NCI-H1436 (cell line): Measurements from ENCODE around the gene CDCA8.

Experiments used
- DNase-seq: peaks from one replicate; lab custom pipeline; 2025; lab: John Stamatoyannopoulos, UW

The CDCA8 gene

DNA sequence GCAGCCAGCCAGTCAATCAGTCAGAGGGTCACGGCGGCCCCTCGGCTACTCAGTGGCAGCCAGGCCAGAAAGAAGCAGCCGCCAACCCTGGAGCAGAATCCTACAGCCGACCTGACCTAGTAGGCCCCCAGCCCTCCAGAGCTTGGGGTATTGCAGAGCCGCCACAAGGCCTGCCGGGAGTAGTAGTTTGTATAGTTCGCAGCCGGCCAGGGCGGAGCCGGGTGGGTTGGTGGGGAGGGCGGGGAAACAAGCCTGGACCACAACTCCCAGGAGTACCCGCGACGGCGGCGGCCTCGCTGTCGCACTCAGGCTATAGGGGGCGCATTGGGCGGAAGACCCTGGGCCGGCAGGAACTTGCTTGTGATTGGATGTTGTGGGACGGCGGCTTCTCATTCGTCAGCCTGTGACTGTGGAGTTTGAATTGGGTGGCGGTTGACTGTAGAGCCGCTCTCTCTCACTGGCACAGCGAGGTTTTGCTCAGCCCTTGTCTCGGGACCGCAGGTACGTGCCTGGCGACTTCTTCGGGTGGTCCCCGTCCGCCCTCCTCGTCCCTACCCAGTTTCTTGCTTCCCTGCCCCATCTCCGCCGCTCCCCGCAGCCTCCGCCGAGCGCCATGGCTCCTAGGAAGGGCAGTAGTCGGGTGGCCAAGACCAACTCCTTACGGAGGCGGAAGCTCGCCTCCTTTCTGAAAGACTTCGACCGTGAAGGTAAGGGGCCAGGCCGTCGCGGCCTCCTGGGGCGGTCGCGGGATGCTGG is at the start of gene CDCA8:
TSS of gene CDCA8 (plus strand) at position 439 of the 756 bp plus-strand sequence. CDS start at position 614, 175 bp downstream.
- DNase-seq: peak; percentile 97

DNA sequence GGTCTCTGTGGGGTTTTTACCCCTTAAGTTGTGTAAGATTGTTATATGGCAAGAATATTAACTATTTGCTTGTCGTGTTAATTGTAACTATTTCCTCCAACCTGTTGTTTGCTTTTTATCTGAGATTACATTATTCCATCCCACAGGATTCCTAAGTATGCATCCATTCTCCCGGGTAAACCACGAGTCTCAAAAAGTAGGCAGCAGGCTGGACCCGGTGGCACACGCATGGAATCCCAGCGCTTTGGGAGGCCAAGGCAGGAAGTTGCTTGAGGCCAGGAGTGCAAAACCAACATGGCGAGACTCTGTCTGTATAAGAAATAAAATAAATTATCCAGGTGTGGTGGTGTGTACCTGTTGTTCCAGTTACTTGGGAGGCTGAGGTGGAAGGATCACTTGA is 45.0 kb upstream of the CDCA8 start:
- no peak for DNase-seq

DNA sequence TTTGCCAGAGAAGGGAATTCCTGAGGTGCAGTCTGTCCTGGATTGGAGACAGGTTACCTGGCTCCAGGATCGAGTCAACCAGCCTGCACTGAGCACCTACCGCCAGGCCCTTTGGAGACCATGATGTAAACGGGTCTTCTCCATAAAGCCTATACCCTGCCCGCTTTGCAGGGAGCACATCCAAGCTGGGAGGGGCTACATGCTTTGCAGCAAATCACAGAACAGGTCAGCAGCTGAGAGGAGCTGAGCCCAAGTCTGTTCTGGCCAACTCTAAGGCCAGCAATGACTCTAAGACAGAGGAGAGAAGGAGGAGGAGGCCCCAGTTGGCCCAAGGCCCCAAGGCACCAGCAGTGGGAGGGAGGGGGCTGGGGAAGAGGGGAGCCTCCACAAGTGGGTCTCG is 42.1 kb upstream of the CDCA8 start:
- no peak for DNase-seq

DNA sequence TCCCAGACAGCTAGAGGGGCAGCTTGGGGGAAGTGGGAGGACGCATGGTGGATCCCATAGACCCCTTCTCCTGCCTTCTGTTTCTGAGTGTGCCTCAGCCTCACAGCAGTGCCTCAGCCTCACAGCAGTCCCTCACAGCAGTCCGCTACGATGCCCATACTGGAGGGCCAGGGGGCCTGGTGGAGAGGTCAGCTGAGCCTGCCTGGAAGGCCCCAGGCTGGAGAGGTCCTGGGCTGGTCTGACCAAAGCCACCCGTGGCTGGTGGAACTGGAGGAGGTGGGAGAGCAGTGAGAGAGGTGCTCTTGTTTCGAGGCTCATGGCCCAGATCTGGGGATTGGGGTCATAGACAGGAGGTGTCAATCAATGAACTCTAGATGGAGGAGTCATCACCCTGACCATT is 41.6 kb upstream of the CDCA8 start:
- no peak for DNase-seq

DNA sequence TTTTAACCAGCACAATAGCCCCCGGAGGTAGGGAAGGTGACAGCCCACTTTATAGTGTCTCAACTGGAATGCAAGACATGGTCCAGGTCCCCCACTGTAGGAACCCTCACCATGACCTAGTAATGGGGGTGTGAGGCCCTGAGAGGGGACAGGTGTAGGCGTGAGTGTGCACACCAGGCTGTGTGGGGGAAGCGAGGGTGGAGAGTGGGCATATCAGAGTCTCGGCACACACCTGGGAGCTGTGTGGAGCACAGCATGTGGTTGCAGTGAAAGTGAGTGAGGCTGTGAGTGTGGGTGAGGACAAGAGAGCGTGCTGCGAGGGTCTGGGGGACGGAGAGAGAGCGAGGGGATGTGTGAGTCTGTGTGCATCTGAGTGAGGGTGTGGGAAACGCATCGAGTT is 40.5 kb upstream of the CDCA8 start:
- no peak for DNase-seq

DNA sequence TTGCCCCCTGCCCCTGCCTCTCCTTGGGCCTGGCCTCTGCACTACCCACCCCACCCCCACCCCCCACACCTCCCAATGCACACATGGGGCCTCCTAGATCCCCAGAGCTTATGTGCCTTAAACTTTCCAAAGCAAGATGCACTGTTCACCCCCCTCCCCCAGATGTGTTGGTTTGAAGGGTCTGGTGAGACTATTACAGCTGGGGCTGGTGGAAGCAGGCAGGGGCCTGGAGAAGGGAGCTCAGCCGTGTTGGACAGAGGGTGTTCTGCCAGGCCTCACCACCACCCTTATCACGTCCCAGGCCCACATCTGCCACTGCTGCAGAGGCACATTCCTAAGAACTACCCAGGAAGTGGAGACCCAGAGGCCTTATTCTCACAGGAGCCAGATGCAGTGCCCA is 39.3 kb upstream of the CDCA8 start:
- DNase-seq: no peak

DNA sequence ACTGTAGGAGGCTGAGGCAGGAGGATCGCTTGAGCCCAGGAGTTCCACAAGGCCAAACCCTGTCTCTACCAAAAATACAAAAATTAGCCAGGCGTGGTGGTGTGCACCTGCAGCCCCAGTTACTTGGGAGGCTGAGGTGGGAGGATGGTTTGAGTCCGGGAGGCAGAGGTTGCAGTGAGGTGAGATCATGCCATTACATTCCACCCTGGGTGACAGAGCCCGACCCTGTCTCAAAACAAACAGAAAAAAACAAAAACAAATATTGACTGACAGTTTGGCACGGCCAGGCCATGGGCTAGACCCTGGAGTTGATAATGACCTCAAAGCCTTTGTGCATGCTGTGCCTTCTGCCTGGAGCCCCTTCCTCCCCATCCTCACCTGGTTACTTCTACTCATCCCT is 38.4 kb upstream of the CDCA8 start:
- DNase-seq: no peak

DNA sequence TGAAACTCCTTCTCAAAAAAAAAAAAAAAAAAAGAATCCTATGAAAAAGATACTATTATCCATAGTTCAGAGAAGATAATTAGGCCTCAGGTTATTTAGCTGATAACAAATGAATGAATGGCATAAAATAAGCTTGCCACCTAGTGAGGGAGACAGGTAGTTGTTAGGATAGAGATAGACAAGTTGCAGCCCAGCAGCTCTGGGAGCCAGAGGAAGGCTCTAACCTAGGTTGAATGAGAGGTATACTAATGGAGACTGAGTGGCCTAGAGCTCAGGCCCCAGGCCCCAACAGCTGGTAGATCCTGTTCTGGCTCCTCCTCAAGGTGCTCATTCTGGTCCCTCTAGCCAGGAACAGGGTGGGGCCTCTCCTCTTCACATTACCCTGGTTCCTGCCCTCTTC is 37.0 kb upstream of the CDCA8 start:
- DNase-seq: no peak

DNA sequence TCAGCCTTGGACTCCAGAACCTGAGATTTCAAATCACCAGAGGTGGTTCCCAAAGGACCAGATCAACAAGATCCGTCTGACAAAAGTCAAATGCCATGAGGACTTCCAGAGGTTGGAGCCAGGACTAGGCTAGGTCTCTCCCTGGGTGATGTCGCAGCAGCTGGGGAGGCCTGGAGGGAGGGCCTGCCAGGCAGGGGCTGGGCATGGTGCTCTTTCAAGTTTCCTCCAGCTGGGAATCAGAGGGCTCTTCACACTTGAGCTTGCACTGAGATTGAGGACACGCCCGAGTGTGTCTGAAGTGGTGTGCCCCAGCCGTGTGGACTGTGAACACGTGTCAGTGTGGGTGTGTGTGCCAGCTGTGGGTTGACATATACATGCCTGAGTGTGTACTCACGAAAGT is 36.3 kb upstream of the CDCA8 start:
- no peak for DNase-seq

DNA sequence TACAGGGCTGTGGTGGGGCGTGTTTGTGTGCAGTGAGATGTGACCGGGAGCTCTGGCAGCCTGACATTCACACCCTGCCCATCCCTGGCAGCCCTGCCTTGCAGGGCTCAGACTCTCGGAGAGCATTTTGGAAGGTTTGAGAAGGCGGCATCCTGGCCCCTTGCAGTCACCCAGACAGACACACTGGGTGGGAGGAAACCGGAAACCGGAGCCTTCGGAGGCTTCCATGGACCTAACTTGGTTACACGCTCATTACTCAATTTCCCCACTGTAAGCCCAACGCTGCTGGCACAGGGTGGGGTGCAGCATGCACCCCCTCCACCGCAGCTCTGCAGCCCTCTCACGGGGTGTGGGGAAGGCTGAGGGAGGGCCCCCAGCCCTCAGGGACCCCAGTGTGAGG is 35.4 kb upstream of the CDCA8 start:
- DNase-seq: no peak

DNA sequence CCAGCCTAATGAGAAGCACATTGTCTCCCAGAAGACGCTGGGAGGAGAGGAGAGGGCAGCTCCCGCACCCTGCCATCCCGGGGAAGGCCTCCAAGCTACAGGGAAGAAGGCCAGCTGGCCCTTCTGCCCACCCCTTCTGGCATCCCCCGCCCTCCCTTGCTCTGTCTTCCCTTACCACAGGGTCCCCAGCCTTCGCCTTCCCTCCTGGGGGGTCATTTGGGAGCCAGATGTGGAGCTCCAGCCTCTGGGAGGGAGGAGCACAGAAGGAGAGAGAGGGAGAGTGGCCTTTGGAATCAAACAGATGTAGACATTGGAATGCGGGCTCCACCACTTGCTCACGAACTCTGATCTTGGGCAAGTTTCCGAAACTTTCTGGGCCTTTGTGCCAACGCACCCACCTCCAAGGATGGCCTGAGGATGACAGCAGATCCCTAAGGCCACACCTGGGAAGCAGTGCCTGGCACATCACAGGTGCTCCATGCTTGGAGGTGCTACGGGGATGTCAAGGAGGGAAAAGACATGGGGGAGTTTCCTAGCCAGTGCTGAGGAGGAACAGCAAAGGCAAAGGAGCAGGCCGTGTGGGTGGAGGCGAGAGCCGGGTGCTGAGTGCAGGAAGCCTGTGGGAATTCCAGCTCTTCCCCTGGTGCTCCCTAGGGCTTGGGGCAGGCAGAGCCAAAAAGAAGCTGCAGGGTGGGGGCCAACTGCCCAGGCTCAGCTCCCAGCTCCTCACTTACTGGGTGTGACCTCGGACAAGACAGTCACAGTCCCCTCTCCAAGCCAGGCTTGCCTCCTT is 34.5 kb upstream of the CDCA8 start:
- DNase-seq: no peak

DNA sequence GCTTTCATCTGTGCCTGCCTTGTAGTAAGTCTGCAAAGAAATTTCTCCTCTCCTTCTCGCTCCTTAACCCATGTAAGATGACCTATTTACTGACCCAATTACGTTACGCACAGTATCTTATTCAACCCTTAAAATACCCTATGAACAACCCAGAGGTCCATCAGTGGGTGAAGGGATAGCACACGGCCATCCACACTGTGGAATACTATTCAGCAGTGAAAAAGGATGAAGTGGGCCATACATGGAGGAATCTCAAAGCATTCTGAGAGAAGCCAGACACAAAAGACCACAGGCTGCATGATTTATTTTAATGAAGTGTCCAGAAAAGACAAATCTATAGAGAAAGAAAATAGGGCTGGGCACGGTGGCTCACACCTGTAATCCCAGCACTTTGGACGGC is 33.8 kb upstream of the CDCA8 start:
- DNase-seq: no peak

DNA sequence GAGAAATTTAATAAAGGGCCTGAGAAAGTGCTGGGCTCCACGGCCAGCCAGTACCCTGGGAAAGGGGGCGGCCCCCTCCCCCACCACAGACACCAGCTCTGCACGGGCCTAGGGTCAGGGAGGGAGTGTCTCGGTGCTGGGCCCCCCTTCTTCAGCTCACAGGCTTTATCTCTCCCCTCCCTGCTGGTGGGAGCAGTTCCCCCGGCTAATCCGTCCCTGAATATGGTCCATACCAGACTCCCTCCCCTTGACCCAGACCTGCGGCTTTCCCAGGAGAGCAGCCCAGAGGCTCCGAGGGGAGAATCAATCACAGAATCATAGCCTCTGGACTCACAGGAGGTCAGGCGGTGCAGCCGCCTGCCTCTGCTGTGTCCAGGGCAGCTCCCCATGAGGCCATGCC is 31.7 kb upstream of the CDCA8 start:
- no peak for DNase-seq

DNA sequence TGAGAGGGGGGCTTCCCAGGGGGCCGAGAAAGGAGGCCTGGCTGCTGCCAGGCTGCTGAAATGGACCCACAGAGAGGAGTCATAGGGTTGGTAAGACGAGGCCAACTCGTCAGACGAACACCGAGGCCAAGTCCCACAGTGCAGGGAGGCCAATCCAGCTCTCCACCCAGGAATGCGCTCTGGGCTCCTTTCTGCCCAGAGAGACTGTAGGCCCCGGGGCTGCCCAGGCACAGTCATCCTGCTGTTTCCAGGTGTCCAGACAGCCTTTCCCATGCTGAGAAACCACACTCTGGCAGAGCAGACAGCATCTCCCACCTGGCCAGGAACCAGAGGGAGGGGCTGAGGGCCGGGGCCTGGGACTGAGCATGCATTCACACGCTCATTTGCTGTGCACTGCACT is 30.9 kb upstream of the CDCA8 start:
- no peak for DNase-seq

DNA sequence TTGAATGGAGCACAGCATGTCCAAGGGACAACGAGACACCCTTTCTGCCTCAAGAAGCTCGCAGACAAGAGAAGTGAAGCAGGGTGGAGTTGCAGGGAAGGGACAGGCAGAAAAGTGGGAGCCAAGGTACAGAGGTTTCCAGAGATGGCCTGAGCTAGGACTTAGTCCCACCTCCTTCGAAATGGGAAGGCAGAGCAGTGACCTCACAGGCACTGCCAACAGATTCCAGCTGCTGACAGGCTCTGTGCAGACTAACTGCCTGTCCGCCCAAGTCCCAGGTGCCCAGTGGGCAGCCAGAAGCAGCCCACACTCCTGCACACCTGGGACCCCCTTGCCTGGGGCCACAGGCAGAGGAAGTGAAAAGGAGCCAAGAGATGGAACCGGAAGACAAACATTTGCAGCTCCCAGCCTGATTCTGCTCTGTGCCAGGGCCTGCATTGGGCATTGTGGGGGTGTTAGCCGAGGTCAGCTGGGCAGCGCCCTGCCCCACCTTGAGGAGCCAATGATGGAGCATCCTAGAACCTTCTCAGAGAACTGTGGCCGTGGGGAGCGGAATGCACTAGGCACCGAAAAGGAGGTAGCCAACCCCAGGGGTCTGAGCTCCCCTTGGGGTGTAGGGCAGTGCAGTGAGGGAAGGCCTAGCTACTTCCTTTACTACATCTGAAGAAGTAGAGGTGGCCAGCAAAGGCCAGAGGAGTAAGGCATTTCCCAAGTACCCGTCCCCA is 30.1 kb upstream of the CDCA8 start:
- no peak for DNase-seq

DNA sequence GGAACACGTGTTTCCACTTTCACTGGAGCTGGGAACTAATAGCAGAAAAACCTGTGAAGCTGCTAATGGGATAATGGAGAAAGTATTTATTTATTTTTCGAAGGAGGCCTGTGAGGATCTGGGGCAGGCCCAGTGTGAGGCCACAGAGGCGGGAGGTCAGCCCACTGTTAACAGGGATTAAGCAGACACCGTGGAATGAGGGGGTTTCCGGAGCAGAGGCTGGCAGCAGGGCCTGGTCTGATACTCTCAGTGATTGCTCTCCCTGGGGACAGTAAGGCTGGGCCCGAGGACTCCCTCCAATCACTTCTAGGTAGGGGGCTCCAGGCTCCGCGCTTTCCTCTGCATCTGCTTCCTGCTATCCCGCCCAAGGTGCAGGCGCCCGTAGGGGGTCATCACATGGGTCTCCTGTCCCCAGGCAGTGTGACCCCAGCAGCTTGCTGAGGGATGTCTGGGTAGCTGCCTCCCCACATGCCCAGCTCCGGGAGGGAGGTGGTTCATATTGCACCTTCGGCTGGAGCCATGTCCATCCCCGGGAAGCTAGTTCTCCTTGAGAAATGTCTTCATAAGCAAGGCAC is 28.8 kb upstream of the CDCA8 start:
- DNase-seq: no peak

DNA sequence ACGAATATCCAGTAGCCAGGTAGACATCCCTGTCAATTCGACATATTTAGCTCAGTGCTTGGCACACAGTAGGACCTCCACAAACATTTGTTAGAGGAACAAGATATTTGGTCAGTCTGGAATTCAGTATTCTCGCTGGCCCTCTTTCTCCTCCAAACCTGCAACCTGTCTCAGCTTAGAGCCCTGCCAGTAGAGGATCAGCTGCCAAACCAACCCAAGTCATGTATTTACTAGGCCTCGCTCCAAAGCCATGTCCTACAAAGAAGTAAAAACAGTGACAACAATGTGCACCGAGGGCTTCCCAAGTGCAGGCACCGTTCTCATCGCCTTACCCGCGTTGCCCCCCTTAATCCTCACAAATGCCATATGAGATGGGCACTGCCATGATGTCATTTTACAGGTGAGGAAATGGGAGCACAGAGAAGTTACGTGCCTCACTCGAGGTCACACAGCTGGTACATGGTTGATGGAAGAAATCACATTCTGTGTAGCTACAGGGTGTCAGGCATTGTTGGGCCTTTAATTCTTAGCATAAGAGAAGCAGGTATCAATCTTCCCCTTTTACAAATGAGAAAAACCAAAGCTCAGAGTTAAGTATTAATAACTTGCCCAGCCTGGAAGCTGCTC is 26.0 kb upstream of the CDCA8 start:
- no peak for DNase-seq

DNA sequence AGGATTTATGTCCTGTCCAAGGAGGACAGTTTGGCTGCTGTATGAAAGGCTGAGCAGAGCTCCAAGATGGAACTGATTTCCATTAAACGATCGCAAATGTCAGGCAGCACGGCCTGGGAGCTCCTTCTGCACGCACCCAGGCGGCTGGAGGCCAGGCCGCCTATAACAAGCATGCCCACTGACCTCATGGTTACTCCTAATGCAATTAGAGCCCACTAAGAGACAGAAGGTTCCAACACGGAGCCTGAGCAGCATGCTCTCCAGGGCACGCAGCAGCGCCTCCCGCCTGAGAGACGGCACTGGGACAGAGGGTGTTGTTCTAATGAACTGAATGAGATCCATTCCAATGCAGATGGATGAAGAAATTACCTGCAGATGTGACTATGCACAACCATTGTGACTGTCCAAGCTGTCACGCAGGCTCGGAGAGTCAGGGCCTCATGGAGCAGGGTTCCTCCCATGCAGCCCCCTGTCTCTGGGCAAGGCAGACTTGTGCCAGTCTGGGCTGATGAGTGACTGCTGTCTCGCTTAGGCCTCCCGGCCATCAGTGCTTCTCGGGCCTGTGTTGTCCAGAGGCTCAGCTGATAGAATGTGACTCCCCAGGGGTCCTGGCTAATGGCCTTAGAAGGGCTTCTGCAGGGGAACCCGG is 25.2 kb upstream of the CDCA8 start:
- DNase-seq: no peak

DNA sequence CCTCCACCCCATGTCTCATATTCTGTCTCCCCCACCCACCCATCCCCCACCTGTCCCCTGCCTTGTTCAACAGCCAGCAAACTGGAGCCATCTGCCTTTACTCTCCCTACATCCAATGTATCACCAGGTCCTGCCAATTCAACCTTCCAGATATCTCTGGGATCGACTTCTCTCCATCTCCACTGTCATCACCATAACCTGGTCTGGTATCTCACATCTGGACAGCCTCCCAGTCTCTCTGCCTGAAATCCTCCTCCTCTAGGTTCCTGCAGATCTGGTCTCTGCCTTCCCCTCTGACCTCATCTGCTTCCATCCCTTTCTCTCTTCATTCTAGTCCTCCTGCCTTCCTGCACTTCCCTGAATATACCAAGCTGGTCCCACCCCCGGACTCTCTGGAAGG is 22.2 kb upstream of the CDCA8 start:
- no peak for DNase-seq

DNA sequence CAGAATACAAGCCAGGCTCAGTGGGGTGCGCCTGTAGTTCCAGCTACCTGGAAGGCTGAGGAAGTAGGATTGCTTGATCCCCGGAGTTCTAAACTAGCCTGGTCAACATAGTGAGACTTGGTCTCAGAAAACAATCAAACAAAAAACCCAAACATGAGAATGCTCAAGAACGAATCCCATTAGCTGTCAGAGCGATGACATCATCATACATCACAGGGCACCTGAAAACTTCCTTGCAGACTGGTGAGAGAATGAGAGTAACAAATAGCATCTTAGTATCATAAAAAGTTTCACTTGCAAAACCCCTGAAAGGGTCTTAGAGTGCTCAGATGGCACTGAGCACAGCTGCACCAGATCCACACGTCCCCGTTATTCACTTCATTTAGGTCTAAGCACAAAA is 21.1 kb upstream of the CDCA8 start:
- no peak for DNase-seq

DNA sequence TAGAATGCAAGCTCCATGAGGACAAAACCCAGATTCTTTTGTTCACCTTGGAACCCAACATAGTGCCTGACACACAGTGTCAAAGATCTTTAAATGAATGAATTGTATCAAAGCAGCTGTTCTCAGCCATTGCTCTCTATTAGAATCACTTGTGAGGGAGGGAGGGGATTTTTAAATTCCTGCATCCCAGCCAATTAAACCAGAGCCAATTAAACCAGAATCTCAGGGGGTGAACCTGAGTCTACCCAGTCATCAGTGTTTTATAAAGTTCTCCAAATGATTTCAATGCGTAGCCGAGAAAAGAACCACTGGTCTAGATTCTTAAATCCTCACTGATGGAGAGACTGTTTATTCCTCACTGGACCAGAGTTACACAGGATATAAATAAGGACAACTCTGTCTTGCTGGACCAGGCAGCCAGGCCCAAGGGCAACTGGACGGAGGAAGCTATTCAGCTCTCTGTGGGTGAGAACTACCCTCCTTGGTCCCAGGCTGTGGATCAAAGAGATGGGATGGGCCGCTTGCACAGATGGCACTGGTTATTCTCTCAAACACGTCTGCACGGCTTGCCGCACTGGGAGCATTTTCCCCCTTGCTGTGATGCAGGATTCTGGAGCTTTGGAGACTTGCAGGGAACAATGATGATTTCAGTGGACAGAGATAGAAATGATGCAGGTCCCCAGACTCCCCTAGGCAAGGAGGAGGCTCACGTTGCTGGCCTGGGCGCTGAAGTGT is 20.0 kb upstream of the CDCA8 start:
- no peak for DNase-seq
